Measurements from ENCODE around the gene XPO4.

Gene XPO4

DNA sequence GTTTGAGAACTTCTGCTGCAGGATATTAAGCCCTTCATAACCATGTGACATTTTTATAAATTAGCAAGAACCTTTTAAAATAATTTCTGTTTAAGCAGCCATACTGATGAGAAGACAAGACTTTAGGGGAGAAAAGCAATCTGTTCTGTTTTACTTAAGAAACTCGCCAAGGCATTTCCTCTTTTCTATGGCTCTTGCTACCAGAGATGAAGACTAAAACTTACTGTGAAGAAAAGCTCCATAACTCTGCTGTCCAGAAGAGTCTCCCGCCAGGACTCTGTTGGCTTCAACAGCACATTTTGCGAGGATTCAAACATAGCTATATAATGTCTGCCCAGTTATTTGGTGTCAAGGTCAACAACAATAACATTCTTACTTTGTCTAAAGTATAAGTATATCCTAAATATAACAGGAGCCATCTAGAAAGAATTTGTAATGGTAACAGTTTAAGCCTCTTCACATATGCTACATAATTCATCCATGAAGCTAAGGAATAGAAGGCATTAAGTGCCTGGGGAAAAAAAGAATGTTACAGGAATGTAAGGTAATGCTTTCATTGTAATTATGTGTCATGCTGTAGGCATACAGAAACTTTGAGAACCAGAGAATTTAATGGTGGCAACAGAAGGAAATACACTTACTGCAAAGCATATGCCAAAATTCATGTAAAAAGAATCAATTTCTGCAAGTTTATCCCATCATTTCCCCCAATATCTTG, 75.5 kb downstream of the XPO4 start:
- DNase-seq, result no peak

GRCh38 chr13:20826301-20826700, 76.2 kb downstream of the XPO4 start:
- DNase-seq, result no peak

- DNase-seq, result no peak
These were observed 77.1 kb downstream of the XPO4 start for GRCh38 chr13:20825477-20825875.

DNA sequence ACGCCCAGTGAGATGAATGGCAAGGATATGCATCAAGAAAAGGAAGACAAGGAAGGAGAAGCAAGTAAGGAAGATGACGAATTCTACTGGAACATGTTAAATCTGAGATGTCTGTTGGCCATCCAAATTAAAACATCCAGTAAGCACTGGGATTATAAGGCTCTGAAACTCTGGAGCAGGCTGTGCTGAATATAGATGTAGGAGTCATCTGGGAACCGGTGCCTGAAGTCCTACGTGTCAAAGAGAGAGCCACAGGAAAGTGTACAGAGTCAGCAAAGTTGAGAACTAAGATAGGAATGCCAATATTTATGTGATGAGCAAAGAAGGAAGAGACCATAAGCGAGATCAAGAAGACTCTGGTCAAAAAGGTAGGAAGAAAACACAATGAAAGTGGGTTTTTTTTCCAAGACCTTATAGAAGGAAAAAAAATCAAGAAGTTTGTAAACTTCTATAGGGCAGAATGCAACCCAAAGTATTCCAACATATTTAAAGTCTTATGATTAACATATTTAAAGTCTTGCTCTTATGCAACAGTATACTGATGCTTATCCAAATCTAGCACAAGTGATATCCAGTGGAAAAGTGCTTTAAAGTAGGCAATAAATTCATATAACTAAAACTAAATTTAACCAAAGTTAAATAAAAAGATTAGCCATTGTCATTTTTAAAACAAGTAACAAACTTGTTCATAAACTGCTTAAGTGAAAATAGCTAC, 77.6 kb downstream of the XPO4 start:
- DNase-seq, result no peak

GRCh38 chr13:20823071-20823470, 79.5 kb downstream of the XPO4 start:
- no peak for DNase-seq

GRCh38 chr13:20822406-20822805, 80.1 kb downstream of the XPO4 start:
- DNase-seq, result no peak

DNA sequence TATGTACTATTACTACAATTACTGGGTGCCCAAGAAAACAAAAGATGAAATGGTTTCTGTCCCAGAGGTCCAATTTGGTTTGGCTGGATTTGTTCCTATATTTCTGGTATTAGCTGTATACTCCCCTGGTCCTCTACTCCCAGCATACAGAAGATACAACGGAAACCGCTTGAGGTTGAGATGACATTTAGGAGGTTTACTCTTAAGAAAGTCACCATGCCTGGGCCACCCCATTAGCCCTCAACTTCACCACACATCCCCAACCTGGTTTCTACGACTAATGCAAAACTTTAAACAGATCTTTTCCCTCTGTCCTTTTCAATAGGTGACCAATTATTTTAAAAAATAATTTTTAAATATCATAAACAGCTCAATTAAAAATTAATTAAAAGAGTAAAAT, 82.8 kb downstream of the XPO4 start:
- DNase-seq, result no peak

GRCh38 chr13:20815464-20815863, 87.1 kb downstream of the XPO4 start:
- DNase-seq, result no peak

DNA sequence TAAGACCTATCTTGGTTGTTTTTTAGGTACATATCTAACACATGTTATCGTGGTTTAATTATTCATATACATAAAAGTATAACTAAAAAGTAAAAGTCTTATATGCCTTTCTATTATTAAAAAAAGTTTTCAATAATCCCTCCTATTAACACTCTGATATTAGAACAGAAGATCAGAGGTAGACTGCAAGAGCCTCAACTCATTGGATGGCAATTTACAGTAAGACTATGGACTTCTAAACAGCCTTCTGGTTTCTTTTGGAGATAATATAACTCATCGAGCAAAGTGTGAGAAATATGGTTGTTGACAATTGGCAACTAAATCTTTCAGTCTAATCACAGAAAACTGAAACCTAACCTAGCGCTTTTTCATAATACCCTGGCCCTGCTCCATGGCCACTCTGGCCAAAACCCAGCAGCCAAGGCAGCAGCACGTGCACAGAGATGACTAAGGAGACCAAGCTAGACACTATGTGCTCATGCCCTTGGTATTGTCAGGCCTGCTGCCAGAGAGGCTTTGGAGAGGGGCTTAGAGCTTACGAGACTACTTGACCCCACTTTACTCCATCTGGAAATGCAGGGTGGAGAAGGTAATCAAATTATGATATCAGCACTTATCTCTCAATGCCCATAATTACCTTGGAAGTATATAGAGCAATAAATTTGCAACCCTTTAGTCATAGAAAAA, 88.2 kb downstream of the XPO4 start:
- no peak for DNase-seq

DNA sequence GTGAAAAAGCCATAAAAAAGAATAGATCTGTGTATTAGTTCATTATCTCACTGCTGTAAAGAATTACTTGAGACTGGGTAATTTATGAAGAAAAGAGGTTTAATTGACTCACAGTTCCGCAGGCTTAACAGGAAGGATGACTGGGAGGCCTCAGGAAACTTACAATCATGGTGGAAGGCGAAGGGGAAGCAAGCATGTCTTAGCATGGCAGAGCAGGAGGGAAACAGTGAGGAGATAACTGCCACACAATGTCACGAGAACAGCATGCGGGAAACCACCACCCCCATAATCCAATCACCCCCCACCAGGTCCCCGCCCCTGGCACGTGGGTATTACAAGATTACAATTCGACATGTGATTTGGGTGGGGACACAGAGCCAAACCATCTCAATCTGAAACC, 89.7 kb downstream of the XPO4 start:
- no peak for DNase-seq

- DNase-seq, result no peak
These were observed 91.7 kb downstream of the XPO4 start for GRCh38 chr13:20810808-20811207.

GRCh38 chr13:20808874-20809273, 93.7 kb downstream of the XPO4 start:
- no peak for DNase-seq

DNA sequence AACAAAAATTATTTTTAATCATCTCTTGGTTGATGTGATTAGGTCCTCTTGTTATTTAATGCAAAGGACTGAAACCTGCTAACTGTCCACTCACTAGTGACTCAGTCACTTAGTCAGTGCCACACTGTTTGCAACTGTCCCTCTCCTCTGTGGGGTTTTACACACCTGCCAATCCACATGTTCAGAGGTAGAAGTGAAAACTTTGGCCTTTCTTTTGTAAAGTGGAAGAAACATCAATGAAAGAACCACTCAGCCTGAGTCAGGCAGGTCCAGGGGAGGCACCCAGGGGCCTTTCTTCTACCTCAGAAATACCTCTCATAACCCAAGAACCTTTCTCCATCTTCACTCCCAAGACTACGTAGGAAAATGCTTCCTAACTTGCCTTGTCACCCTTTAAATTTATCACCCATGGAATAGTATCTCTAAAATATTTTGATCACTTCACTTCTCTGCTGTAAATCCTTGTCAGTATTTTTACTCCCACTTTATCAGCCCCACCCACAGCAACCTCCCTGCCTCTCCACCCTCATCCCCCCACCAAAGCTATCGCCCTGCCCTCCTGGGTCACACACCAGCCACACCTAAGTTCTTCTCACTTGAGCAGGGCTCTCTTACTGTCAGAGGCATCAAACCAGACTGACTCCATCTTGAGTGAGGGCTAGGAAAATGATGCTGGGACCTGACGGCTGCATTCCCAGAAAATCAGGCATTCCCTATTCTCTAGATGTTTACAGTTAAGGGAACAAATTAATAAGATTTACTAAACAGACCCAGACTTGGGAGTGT, 99.2 kb downstream of the XPO4 start:
- DNase-seq, result no peak

DNA sequence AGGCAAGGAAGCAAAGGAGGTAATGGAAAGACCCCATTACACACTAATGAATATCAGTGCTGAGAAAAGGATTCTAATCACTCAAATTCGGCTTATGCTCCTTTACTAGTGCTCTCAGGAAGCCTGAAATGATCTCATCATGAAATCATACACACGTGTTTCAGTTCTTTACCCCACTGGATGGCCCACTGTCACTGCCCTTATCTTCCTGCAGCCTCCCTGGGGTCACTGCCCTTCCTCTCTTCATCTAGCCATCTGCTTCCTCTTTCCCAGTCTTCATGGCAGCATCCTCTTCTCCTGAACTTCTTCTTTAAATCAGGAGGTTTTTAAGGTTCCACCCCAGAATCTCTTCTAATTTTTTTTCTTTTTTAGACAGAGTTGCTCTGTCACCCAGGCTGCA, 100.8 kb downstream of the XPO4 start:
- no peak for DNase-seq

GRCh38 chr13:20799726-20800416, 102.7 kb downstream of the XPO4 start:
- no peak for DNase-seq

DNA sequence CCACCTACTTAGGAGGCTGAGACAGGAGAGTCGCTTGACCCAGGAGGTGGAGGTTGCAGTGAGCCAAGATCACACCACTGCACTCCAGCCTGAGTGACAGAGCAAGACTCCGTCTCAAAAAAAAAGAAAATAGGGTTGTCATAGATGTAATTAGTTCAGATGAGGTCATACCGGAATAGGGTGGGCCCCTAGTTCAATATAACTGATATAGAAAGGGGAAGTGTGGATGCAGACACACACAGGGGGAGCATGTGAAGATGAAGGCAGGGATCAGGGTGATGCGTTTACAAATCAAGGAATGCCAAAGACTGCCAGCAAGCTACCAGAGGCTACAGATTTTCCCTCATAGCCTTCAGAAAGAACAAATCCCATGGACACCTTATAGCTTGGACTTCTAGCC, 104.5 kb downstream of the XPO4 start:
- no peak for DNase-seq

GRCh38 chr13:20796791-20797508, 105.6 kb downstream of the XPO4 start:
- DNase-seq, result no peak

DNA sequence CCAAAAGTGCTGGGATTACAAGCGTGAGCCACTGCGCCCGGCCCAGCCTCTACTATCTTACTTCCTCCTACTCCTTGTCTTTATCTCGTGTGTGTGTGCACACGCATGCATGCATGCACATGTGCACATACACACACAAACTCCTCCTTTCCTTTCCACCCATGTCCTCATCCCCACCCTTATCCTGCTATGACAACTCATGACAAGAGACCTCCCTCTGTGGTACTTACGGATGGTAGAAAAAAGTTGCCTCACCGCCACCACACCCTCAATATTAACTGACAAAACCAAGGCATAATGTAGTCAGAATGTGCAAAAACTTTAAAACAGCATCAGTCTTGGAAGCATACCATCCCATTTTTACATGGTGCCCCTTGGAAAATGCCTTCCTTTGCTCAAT, 112.9 kb downstream of the XPO4 start:
- DNase-seq, result no peak

DNA sequence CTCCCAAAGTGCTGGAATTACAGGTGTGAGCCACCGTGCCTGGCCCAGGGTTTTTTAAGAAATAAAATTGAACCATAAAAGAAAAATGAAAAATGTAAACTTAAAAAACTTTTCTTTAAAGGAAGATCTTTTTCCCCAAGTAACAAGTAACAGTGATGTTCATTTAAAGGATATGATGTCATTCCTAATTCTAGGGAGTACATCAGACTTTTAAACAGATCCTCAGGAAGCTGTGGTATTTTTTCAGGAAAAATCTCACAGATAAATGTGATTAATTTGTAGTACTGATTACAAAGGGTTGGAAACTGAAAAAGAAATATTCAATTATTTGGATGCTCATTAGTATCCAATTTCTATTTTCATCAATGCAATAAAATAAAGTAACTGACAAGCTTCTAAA, 114.2 kb downstream of the XPO4 start:
- DNase-seq, result no peak

DNA sequence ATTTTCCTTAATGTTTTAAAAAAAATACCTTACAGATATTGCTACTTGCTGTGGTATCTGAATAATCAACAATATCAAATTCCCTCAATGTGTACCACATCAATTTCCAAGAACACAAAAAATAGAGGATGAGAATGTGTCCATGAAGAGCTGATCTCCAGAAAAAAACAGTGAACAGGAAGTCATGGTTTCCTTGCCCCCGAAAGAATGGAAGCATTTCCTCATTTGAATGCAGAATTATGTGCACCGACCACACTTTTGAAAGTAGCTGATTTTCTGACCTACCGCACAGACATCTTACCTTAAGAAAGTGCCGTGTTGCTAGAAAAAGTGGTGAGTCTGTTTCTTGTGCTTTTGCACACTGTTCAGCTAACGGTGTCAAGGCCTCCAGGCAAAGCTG, 115.4 kb downstream of the XPO4 start:
- DNase-seq, result no peak

DNA sequence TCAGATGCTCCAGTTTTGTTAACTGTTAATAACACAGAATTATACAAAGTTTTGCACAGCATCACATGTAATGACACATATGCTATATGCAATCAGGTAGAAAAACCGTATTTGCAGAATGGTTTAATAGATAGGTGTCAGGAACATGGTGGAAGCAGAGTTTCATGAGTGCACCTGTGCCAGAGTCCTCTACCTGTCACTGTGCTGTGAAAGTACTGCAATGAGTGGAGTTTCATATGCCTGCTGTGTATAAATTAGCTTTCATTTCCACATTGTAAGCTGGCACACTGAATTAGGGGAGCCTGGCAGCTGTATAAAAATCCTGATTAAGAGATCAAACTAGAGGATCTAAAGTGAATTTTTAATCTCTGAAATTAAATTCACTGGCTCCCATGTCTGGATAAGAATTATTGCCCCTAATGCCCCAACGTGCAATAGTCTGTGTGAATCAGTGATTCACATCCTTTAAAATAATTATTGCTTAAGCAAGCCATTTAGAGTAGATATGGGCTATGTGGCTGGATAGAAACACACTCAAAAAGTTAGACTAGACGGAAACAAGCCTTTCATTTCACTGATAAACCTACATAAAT, 120.3 kb downstream of the XPO4 start:
- DNase-seq, result no peak

- no peak for DNase-seq
These were observed 122.2 kb downstream of the XPO4 start for GRCh38 chr13:20780317-20780716.
